AG10803 (cell line): ENCODE data around the gene SUSD4.

Experiments used
- DNase-seq: peaks from one replicate; pipeline ENCODE4 v3.0.0; 2010; ENCODE audit warnings: low read depth
- H3K4me3 ChIP-seq: 2 replicates; pipeline ENCODE4 v1.5.1; 2011; ENCODE audit warnings: mild to moderate bottlenecking, low read length, control low read depth
- TF ChIP-seq, protein P1 (sequence below): conservative IDR thresholded peaks from 2 replicates; pipeline ENCODE4 v1.5.1; 2011; ENCODE audit warnings: mild to moderate bottlenecking, low read length, control low read depth, inconsistent platforms

The SUSD4 gene

DNA sequence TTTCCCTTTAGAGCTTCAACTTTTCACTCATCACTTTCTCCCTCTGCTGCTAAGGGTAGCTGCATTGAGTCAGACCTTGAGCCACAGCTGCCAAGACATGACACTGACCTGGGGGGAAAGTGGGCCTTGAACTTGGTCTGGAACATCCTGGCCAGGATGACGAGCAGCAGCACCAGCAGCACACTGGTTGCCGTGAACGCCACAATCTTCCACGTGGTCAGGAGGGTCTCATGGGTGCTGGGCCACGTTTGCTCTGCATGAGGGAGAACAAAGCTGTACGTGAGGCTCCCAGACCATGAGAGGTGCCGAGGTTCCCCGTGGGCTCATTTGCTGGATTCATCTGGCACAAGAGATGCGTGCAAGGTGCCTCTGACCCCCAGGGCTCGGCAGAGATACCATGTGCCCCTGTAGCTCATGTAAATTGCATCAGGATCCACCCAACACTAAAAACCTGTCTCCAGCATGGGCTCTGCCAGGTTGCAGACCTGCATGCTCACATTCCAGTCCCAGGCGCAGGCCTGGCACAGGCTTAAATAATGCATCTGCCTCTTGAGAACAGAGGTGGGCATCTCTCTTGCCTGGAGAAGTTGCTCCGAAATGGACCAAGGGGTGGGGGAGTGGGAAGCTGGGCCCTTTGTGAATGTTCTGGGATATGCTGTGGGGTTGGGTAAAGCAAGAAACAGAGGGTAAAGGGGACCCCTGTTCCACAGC lies 136.3 kb downstream of the SUSD4 start:
- no peak for DNase-seq
- H3K4me3 ChIP-seq = no peak overlapping the region
- TF ChIP-seq, protein P1, sequence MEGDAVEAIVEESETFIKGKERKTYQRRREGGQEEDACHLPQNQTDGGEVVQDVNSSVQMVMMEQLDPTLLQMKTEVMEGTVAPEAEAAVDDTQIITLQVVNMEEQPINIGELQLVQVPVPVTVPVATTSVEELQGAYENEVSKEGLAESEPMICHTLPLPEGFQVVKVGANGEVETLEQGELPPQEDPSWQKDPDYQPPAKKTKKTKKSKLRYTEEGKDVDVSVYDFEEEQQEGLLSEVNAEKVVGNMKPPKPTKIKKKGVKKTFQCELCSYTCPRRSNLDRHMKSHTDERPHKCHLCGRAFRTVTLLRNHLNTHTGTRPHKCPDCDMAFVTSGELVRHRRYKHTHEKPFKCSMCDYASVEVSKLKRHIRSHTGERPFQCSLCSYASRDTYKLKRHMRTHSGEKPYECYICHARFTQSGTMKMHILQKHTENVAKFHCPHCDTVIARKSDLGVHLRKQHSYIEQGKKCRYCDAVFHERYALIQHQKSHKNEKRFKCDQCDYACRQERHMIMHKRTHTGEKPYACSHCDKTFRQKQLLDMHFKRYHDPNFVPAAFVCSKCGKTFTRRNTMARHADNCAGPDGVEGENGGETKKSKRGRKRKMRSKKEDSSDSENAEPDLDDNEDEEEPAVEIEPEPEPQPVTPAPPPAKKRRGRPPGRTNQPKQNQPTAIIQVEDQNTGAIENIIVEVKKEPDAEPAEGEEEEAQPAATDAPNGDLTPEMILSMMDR = no peak

DNA sequence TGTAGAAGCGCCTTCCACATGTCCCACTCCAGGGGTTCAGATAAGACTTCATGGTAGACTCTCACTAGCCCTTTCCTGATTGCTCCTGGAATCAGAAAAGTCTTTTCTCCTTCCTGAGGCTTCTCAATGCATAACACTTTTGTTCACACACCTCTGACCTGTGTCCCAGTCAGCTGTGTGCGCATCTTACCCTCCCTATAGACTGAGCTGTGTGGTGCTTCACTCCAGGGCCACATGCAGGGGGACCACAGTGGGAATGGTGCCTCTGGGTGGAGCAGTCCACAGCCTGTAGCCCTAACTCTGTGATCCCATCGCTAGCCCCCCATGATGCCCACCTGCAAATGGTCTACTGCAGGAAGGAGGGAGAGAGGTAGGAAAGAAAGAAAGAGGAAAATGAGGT lies 136.9 kb downstream of the SUSD4 start:
- TF ChIP-seq, protein P1 = no peak
- DNase-seq = no peak
- H3K4me3 ChIP-seq = no peak overlapping the region

DNA sequence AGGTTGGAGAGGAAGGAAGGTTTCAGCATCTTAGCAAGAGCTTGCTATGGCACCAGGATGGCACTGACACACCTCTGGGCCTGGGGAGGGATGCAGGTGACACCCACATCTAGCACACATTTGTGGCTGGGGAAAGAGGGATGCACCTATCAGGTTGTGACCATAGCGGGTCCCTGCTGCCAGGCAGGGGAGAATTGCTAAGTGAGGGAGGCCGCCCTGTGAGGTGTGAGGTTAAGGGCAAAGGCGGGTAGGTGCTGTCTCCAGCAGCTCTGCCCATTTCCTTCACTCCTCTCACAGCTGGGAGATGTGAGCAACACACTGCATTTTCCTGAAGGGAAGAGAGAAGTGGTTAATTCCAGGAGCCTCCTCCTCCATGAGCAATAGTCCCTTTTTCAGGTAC lies 137.7 kb downstream of the SUSD4 start:
- H3K4me3 ChIP-seq = no peak overlapping the region
- no peak for DNase-seq
- TF ChIP-seq, protein P1 = no peak

DNA sequence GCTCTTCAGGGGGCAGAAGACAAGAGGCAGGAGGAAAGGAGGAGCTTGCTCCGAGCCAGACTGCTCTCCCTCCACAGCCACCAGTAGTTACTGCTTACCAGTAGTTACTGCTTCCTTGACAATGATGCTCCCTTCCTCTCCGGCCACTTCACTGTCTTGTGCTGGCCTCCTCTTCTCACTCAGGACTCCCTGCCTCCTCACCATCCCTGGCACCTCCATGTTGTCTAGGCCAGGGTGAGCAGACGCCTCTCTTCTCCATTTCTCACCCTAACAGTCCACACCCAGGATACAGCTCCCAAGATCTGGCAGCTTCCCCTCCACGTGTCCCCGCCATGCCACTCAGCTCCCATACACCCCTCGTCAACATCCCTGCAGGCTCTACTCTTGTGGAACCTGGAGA lies 138.5 kb downstream of the SUSD4 start:
- no peak for DNase-seq
- no peak overlapping the region for H3K4me3 ChIP-seq
- TF ChIP-seq, protein P1 = no peak

DNA sequence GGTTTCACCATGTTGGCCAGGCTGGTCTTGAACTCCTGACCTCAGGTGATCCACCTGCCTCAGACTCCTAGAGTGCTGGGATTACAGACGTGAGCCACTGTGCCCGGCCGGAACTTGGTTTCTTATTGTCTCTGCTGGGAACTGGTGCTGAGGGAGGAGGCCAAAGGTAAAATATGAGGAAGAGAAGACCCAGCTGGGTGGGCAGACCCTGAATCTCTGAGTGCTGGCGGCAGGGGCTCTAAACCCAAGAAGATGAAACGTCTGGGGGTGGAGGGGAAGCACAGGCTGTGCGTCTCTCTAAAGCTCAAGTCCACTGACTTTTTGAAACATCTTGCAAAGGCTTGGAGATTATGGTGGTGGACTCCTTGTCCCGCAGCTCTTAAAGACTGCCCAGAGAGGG lies 138.9 kb downstream of the SUSD4 start:
- DNase-seq = no peak
- TF ChIP-seq, protein P1 = no peak
- no peak overlapping the region for H3K4me3 ChIP-seq

DNA sequence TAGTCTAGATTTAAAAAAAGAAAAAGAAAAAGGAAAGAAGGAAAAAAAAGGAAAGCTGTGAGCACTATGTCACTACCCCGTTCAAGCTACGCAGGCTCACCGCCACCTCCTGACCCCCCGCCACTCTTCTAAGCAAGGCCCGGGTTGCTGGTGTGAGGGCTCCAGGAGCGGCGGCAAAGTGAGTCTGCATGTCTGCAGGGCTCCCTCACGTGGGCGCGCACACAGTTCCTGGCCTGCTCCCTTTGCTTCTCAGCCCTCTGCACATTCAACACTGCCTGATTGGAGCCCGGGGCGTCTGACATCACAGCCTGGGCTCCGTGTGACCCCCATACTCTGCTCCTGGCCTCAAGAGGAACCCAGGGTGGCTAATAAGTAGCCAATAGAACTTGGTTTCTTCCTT lies 139.5 kb downstream of the SUSD4 start:
- no peak overlapping the region for H3K4me3 ChIP-seq
- TF ChIP-seq, protein P1 = no peak
- no peak for DNase-seq
